Measurements from ENCODE around the gene LRRC72.

DNA sequence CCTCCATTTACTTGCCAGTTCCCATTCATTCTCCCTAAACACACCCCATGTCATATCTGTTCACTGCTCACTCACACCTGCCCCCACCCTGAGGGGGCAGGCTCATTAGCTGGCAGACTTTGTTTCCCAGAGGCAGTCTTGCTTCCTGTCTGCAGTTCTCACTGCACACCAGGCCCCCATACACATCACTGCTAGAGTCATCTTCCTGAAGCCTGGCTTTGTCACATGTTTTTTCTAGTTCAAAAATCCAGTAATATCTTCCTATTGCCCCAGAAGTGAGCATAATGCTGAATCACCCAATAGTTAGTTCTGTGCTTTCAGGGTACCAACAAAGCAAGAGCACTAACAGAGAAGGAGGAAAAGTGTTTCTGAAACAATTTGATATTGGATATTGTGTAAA lies 1.9 kb downstream of the LRRC72 start:
- TF ChIP-seq CTCF (IDR thresholded peaks at IDR 0.05; ENCODE audit: insufficient read depth, low read depth, low read length), result no peak
- no peak for TF ChIP-seq EZH2 (IDR thresholded peaks at IDR 0.05; ENCODE audit: insufficient read depth, low read length)

Data from astrocyte (in vitro differentiated cells and primary cell).